Neural progenitor cell (in vitro differentiated cells): ENCODE results near the gene TPST1.

ENCODE experiments used
- CTCF ChIP-seq: fragments of 200-600 bp; sonication (generic); IDR thresholded peaks from 2 replicates; pipeline ENCODE4 v1.5.1; 2017; ENCODE audit warnings: antibody characterized with exemption, mild to moderate bottlenecking
- EZH2 ChIP-seq: fragments of 200-600 bp; sonication (generic); IDR thresholded peaks from 2 replicates; pipeline ENCODE4 v1.6.1; 2017; ENCODE audit warnings: antibody characterized with exemption, mild to moderate bottlenecking, moderate library complexity
- EZH2phosphoT487 ChIP-seq: fragments of 200-600 bp; sonication (generic); IDR thresholded peaks from 2 replicates; pipeline ENCODE4 v1.6.1; 2017; ENCODE audit warnings: antibody characterized with exemption

DNA sequence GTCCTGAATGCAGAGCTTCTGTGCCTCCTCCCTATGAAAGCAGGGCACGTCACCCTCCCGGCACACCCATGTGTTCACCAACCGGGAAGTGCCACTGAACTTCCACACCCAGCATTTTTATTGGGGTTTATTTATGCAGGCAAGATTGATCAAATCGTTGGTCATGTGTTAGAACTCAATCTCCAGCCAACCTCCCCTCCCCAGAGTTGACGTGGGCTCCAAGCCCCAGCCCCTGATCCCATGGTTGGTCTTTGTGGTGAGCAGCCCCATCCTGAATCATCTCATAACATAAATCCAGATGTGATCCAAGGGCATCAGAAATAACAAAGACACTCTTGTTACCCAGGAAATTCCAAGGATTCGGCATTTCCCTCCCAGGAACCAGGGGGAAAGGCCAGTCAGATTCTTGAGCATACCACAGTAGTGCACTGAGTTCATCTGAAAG is 151.2 kb downstream of the TPST1 start:
- TF ChIP-seq CTCF (no peak), EZH2phosphoT487 (no peak), EZH2 (no peak)
